Lung (tissue), 12 donors: ENCODE measurements around the gene YEATS2. TPM values are rescaled to one million over a fixed set of nuclear protein-coding genes. Genes with fewer than 3 reads are reported as not detected.
"Not testable (repeated sequence)": the region's sequence is repeated elsewhere in the genome, so short reads cannot be mapped to it uniquely, and the experiment has no call there.

ENCODE experiments used
- ATAC-seq: fragments of 200-7000 bp; cut with Tn5 transposase; one replicate; pipeline ENCODE4 v1.9.1; 2020; ENCODE audit warnings: moderate number of reproducible peaks; ENCODE audit not compliant: insufficient read depth, low FRiP score
- DNase-seq, 3 donors: peaks; one replicate each; pipeline ENCODE4 v3.0.0-alpha.2; 2013 to 2017
- H3K27ac ChIP-seq, 2 donors: one replicate each; pipeline ENCODE4 v1.5.1; 2013; ENCODE audit warnings: mild to moderate bottlenecking in 2 of 2, moderate library complexity in 2 of 2, control low read depth in 1 of 2, inconsistent platforms in 1 of 2, low read depth in 1 of 2, low read length in 1 of 2
- H3K27me3 ChIP-seq, 3 donors: one replicate each; pipeline ENCODE4 v1.5.1; 2013; ENCODE audit warnings: low read length in 2 of 3; ENCODE audit not compliant: control insufficient read depth in 3 of 3, insufficient read depth in 3 of 3
- H3K36me3 ChIP-seq, 4 donors: one replicate each; pipeline ENCODE4 v1.5.1; 2013; ENCODE audit warnings: low read length in 4 of 4, mild to moderate bottlenecking in 1 of 4, moderate library complexity in 1 of 4; ENCODE audit not compliant: control insufficient read depth in 4 of 4, insufficient read depth in 4 of 4
- H3K4me1 ChIP-seq, 5 donors: one replicate each; pipeline ENCODE4 v1.5.1; 2013; ENCODE audit warnings: low read length in 5 of 5, mild to moderate bottlenecking in 2 of 5, moderate library complexity in 1 of 5; ENCODE audit not compliant: control insufficient read depth in 5 of 5, insufficient read depth in 5 of 5
- H3K4me3 ChIP-seq: one replicate; pipeline ENCODE4 v1.5.1; 2013; ENCODE audit warnings: mild to moderate bottlenecking, control low read depth, moderate library complexity
- H3K9ac ChIP-seq, 2 donors: one replicate each; pipeline ENCODE4 v1.5.1; 2013; ENCODE audit warnings: low read length in 2 of 2, control low read depth in 1 of 2; ENCODE audit not compliant: insufficient read depth in 1 of 2
- H3K9me3 ChIP-seq, 4 donors: one replicate each; pipeline ENCODE4 v1.5.1; 2013; ENCODE audit warnings: low read length in 3 of 4, mild to moderate bottlenecking in 1 of 4, moderate library complexity in 1 of 4; ENCODE audit not compliant: control insufficient read depth in 4 of 4, insufficient read depth in 3 of 4
- WGBS, 2 donors: extraction: QIAGEN DNeasy Blood & Tissue Kit; methylation state at CpG; one replicate each; pipeline ENCODE4 v1.1.7; 2013; 5-methylcytosine and 5-hydroxymethylcytosine counted together
- polyA plus RNA-seq, 2 donors: library from polyadenylated mRNA; stranded (reverse); fragments of 200-250 nt; gene quantifications; one replicate each; pipeline ENCODE4 v1.2.1, GENCODE V29; 2013
- total RNA-seq, 2 donors: library from RNA; depleted of rRNA in 1 of 2; stranded (reverse); fragments of >200 nt in 1 of 2; gene quantifications; one replicate each; pipeline ENCODE4 v1.2.1, GENCODE V29; 2014 to 2021
- TF ChIP-seq, protein P1 (sequence below): IDR thresholded peaks from 2 replicates; pipeline ENCODE4 v1.5.1; 2012; ENCODE audit warnings: mild to moderate bottlenecking; ENCODE audit errors: control extremely low read depth, extremely low read depth
- donor health status: control.
- donor health status: control.
- donor health status: Bipolar disorder and iron deficiency.
- donor health status: healthy.
- donor health status: DM: yes; HTN: yes; CAD: no.

The YEATS2 gene
- total and polyA plus RNA-seq, 4 donors: 9.6 to 42.9 (median 18.9) TPM

DNA sequence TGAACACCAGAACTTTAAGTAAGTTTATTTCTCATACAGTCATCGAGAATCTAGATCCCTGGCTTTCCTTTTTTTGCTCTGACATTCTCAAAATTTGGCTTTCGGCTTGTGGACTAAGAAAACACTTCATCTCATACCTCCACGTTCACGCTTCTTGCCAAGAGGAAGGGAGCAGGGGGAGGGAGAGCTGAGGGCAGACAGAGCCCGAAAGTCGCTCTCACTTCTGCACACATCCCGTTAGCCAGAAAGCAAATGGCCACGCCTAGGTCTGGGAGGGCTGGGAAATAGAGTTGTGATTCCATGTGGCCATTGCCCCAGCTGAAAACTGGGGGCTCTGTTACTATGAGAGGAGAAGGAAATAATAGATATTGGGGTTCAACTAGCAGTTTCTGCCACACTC lies 70.5 kb downstream of the YEATS2 start:
- Histone ChIP-seq H3K27ac (peak overlapping the region in 1 of 2 donors; percentile 73), H3K9me3 (no peaks in the 10 kb centered on the region), H3K4me3 (no peak overlapping the region), H3K36me3 (peaks cover 4 to 14% (median 10%) of the 10 kb centered on the region in 4 donors), H3K27me3 (no peaks in the 10 kb centered on the region), H3K9ac (no peak overlapping the region), H3K4me1 (peaks cover 0 to 6% (median 0%) of the 10 kb centered on the region in 5 donors)
- TF ChIP-seq, protein P1, sequence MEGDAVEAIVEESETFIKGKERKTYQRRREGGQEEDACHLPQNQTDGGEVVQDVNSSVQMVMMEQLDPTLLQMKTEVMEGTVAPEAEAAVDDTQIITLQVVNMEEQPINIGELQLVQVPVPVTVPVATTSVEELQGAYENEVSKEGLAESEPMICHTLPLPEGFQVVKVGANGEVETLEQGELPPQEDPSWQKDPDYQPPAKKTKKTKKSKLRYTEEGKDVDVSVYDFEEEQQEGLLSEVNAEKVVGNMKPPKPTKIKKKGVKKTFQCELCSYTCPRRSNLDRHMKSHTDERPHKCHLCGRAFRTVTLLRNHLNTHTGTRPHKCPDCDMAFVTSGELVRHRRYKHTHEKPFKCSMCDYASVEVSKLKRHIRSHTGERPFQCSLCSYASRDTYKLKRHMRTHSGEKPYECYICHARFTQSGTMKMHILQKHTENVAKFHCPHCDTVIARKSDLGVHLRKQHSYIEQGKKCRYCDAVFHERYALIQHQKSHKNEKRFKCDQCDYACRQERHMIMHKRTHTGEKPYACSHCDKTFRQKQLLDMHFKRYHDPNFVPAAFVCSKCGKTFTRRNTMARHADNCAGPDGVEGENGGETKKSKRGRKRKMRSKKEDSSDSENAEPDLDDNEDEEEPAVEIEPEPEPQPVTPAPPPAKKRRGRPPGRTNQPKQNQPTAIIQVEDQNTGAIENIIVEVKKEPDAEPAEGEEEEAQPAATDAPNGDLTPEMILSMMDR: no peak
- ATAC-seq (no peak), DNase-seq (peak in 1 of 3 donors; percentile 25)
- WGBS, 2 donors: 69 to 88% methylated on average over 8 of the region's 8 CpGs

DNA sequence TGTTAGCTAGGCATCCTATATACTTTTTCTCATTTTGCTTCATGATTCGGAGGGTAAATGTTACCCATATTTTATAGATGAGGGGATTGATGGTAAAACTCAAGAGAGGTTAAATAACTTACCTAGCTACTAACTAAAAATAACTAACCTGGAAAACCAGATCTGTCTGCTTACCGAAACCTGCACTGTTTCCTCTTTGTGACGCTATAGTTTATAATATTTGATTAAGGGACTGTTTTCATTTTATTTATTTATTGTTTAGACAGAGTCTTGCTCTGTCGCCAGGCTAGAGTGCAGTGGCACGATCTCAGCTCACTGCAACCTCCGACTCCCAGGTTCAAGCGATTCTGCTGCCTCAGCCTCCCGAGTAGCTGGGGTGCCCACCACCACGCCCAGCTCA lies 71.9 kb downstream of the YEATS2 start:
- Histone ChIP-seq H3K9ac (no peak overlapping the region), H3K27ac (no peak overlapping the region), H3K4me3 (no peak overlapping the region), H3K27me3 (no peaks in the 10 kb centered on the region), H3K36me3 (peaks cover 11 to 25% (median 18%) of the 10 kb centered on the region in 4 donors), H3K4me1 (peaks cover 0 to 6% (median 0%) of the 10 kb centered on the region in 5 donors), H3K9me3 (no peaks in the 10 kb centered on the region)
- ATAC-seq (no peak), DNase-seq (no peak)
- TF ChIP-seq, protein P1: no peak
- WGBS, 2 donors: 88 to 90% methylated on average over 9 of the region's 9 CpGs

DNA sequence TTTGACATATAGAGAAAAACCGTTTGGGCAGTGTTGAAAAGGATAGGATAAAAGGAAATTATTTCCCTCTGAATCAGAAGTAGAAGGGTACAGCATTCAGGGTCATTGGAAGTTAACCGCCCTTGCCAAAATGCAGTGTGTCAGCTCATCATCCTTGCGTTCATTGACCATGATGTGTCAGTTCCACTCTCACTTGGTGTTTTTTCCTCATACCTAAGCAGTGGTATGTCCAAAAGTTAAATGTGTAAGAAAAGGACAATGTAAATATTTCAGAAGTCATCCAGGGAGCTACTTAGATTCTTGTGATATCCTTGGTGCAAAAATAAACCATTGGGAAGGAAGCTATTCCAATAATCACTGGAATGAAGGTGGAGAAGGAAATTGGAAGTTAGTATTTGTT lies 77.0 kb downstream of the YEATS2 start:
- no peak overlapping the region for H3K27ac ChIP-seq
- no peak overlapping the region for H3K9ac ChIP-seq
- H3K4me1 ChIP-seq: no peaks in the 10 kb centered on the region
- WGBS, 2 donors: 90 to 94% methylated on average over 3 of the region's 3 CpGs
- TF ChIP-seq, protein P1: no peak
- H3K4me3 ChIP-seq: no peak overlapping the region
- peaks cover 23 to 54% (median 31%) of the 10 kb centered on the region in 4 donors for H3K36me3 ChIP-seq
- no peaks in the 10 kb centered on the region for H3K27me3 ChIP-seq
- H3K9me3 ChIP-seq: no peaks in the 10 kb centered on the region
- no peak for ATAC-seq
- no peak for DNase-seq

DNA sequence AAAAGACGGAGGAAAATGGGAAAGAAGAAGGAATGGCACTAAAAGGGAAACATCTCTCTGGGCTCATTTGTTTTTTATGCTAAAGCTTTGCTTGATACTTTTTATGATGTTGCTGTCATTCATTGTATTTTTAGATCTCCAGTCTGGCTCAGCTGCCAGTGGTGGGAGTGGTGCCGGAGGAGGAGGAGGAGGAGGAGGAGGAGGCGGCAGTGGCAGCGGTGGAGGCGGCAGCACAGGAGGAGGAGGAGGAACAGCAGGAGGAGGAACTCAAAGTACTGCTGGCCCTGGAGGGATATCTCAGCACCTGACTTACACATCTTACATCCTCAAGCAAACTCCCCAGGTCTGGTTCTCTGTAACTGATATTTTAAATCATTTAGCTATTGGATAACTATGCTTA lies 78.2 kb downstream of the YEATS2 start:
- no peaks in the 10 kb centered on the region for H3K4me1 ChIP-seq
- TF ChIP-seq, protein P1: no peak
- no peaks in the 10 kb centered on the region for H3K9me3 ChIP-seq
- no peak overlapping the region for H3K9ac ChIP-seq
- H3K4me3 ChIP-seq: no peak overlapping the region
- H3K36me3 ChIP-seq: peaks cover 28 to 54% (median 33%) of the 10 kb centered on the region in 4 donors
- DNase-seq: no peak
- H3K27ac ChIP-seq: no peak overlapping the region
- no peaks in the 10 kb centered on the region for H3K27me3 ChIP-seq
- WGBS, 2 donors: 49 to 71% methylated on average over 4 to 5 of the region's 5 CpGs
- ATAC-seq: no peak

DNA sequence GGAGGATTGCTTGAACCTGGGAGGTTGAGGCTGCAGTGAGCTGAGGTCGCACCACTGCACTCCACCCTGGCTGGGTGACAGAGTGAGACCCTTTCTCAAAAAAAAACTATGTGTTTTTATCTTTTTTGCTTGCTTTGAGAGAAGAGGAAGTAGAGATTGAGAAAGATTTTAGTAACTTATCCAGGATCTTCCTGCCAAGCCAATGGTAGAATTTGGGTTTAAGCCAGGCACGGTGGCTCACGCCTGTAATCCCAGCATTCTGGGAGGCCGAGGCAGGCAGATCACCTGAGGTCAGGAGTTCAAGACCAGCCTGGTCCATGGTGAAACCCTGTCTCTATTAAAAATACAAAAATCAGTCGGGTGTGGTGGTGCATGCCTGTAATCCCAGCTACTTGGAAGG lies 78.9 kb downstream of the YEATS2 start:
- not testable (repeated sequence) for ATAC-seq, H3K4me1 ChIP-seq, H3K27me3 ChIP-seq, H3K9ac ChIP-seq, H3K27ac ChIP-seq, DNase-seq, H3K9me3 ChIP-seq, H3K4me3 ChIP-seq
- H3K36me3 ChIP-seq: peaks cover 33 to 58% (median 36%) of the 10 kb centered on the region in 4 donors
- 46 to 86% methylated on average over 5 of the region's 5 CpGs for WGBS, 2 donors
